ENCODE data around the gene TMEM235.

Gene TMEM235

GRCh38 chr17:78273813-78274212, 42.4 kb downstream of the TMEM235 start:
- DNase-seq = no peak

- DNase-seq = no peak
Measured at GRCh38 chr17:78275355-78275754, 43.9 kb downstream of the TMEM235 start.

GRCh38 chr17:78276098-78276887, 44.9 kb downstream of the TMEM235 start:
- peak in 1 of 2 donors; percentile 34 for DNase-seq

- DNase-seq = no peak
Measured at GRCh38 chr17:78278139-78278741, 46.8 kb downstream of the TMEM235 start.

- DNase-seq = no peak
Measured at GRCh38 chr17:78279360-78279990, 48.0 kb downstream of the TMEM235 start.

GRCh38 chr17:78281249-78281845, 49.9 kb downstream of the TMEM235 start:
- no peak for DNase-seq

- peak in 1 of 2 donors; percentile 37 for DNase-seq
Measured at GRCh38 chr17:78284146-78284545, 52.7 kb downstream of the TMEM235 start.

- no peak for DNase-seq
Measured at GRCh38 chr17:78289004-78289403, 57.6 kb downstream of the TMEM235 start.

- peak; percentile 85 for DNase-seq
Measured at GRCh38 chr17:78289802-78290363, 58.5 kb downstream of the TMEM235 start.

Measured in CD4-positive, alpha-beta T cell treated with Interleukin-1 beta for 1 hour (primary cell).